ENCODE measurements around the gene TNS1.

TNS1 gene

GRCh38 chr2:217804791-217805667, 197.8 kb downstream of the TNS1 start:
- DNase-seq, result no peak

GRCh38 chr2:217804338-217804737, 198.5 kb downstream of the TNS1 start:
- DNase-seq, result no peak

GRCh38 chr2:217803653-217803960, 199.2 kb downstream of the TNS1 start:
- no peak for DNase-seq

GRCh38 chr2:217802876-217803652, 199.7 kb downstream of the TNS1 start:
- no peak for DNase-seq

- no peak for DNase-seq
Measured at GRCh38 chr2:217802266-217802665, 200.5 kb downstream of the TNS1 start.

GRCh38 chr2:217801711-217802110, 201.1 kb downstream of the TNS1 start:
- no peak for DNase-seq

GRCh38 chr2:217801115-217801531, 201.7 kb downstream of the TNS1 start:
- no peak for DNase-seq

GRCh38 chr2:217800433-217801114, 202.2 kb downstream of the TNS1 start:
- no peak for DNase-seq

- no peak for DNase-seq
Measured at GRCh38 chr2:217799563-217800432, 203.0 kb downstream of the TNS1 start.

GRCh38 chr2:217798743-217799562, 203.8 kb downstream of the TNS1 start:
- no peak for DNase-seq

GRCh38 chr2:217798191-217798590, 204.6 kb downstream of the TNS1 start:
- DNase-seq, result no peak

- no peak for DNase-seq
Measured at GRCh38 chr2:217797661-217798069, 205.1 kb downstream of the TNS1 start.

- no peak for DNase-seq
Measured at GRCh38 chr2:217797165-217797564, 205.6 kb downstream of the TNS1 start.

GRCh38 chr2:217795706-217796465, 206.9 kb downstream of the TNS1 start:
- DNase-seq, result no peak

GRCh38 chr2:217795067-217795466, 207.7 kb downstream of the TNS1 start:
- no peak for DNase-seq

GRCh38 chr2:217794133-217794986, 208.4 kb downstream of the TNS1 start:
- DNase-seq, result no peak

- no peak for DNase-seq
Measured at GRCh38 chr2:217793566-217794132, 209.1 kb downstream of the TNS1 start.

GRCh38 chr2:217792626-217793527, 209.9 kb downstream of the TNS1 start:
- DNase-seq, result no peak
